ENCODE data around the gene BHLHE41. TPM values are rescaled to one million over a fixed set of nuclear protein-coding genes. Genes with fewer than 3 reads are reported as not detected.

Gene BHLHE41
- total and polyA plus RNA-seq, 11 donors, result 6.8 to 66.0 (median 31.4) TPM

DNA sequence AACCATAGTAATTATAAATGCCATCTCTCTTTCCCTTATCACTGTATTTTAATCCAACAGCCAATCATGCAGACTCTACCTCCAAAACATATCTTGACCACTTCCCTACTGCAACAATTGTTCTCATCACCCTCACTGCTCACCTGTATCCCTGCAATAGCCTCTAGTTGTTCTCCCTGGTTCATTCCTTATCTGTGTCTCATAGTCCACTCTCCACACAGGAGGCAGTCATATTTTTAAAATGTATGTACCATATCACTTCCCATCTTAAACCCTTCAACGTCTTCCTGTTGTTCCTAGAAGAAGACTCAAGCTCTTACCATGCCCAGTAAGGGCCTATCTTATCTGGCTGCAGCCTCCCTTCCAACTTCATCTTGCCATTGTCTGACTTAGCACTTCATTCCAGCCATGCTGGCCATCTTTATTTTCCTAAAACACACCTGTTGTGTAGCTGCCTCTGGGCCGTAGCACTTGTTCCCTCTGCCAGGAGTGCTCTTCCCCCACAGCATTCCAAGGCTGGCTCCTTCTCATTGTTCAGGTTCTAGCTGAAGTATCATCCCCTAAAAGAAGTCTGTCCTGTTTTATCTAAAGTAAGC lies 27.8 kb upstream of the BHLHE41 start:
- Histone ChIP-seq H3K9me3 (no peaks in the 10 kb centered on the region), H3K27me3 (no peaks in the 10 kb centered on the region), H3K4me3 (no peak overlapping the region), H3K4me1 (peaks cover 0 to 34% (median 11%) of the 10 kb centered on the region in 12 donors), H3K36me3 (no peaks in the 10 kb centered on the region), H3K27ac (peak overlapping the region in 7 of 12 donors; percentile 39 to 72 (median 59))
- intact Hi-C loops (cut with DNase I), result loop anchor here in 2 of 10 donors (1.0 to 5.0 kb wide), 2 partner anchors 26 to 45 kb away; partner anchors contain the start of gene SSPN (in 1 of the 2)
- ATAC-seq (no peak), DNase-seq (no peak)
- WGBS, 4 donors, result 56 to 73% (median 63%) methylated on average over 2 of the region's 2 CpGs
- TF ChIP-seq POLR2A (IDR thresholded peaks at IDR 0.05), result no peak
- TF ChIP-seq, protein P1, sequence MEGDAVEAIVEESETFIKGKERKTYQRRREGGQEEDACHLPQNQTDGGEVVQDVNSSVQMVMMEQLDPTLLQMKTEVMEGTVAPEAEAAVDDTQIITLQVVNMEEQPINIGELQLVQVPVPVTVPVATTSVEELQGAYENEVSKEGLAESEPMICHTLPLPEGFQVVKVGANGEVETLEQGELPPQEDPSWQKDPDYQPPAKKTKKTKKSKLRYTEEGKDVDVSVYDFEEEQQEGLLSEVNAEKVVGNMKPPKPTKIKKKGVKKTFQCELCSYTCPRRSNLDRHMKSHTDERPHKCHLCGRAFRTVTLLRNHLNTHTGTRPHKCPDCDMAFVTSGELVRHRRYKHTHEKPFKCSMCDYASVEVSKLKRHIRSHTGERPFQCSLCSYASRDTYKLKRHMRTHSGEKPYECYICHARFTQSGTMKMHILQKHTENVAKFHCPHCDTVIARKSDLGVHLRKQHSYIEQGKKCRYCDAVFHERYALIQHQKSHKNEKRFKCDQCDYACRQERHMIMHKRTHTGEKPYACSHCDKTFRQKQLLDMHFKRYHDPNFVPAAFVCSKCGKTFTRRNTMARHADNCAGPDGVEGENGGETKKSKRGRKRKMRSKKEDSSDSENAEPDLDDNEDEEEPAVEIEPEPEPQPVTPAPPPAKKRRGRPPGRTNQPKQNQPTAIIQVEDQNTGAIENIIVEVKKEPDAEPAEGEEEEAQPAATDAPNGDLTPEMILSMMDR (IDR thresholded peaks at IDR 0.05), result no peak

DNA sequence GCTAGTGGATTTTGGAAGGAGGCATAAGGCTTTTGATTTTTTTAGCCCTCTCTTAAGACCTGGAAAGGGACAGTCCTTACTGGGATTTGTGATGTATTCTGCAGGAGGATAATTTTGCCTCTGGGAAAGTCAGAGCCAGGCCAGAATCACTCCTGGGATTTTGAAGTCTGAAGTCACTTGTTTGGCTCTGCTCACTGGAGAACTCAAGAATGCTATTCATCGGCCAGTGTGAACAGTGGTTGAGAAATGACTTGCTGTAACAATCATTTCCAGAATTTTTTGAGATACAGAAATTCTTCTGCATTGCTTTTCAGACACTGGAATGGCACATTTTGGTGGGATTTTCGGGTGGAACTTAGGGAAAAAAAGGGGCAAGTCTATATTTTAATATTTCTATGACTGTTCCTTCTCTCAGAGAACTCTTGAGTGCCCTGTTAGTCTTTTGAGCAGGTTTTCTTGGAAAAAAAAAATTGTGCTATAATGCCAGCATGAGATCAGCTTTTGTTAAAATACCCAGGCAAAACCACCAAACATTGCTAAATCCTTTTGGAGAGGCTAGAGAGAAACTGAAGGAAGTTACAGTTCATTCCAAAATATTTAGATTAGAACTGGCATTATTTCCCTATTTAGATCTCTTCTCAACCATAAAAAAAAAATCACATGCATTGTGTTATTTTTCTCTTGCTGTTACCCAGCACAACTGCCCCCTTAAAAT lies 26.1 kb upstream of the BHLHE41 start:
- WGBS, 4 donors, result 30 to 43% (median 35%) methylated on average over 2 of the region's 2 CpGs
- Histone ChIP-seq H3K9me3 (no peaks in the 10 kb centered on the region), H3K4me1 (peaks cover 0 to 34% (median 11%) of the 10 kb centered on the region in 12 donors), H3K27ac (peak overlapping the region in 5 of 12 donors; percentile 0 to 57 (median 51)), H3K36me3 (no peaks in the 10 kb centered on the region), H3K4me3 (no peak overlapping the region), H3K27me3 (no peaks in the 10 kb centered on the region)
- TF ChIP-seq, protein P1 (IDR thresholded peaks at IDR 0.05), result no peak
- TF ChIP-seq POLR2A (IDR thresholded peaks at IDR 0.05), result no peak
- ATAC-seq (peak; percentile 39 to 62 (median 56)), DNase-seq (peak in 2 of 5 donors; percentile 25 to 37)
- intact Hi-C loops (cut with DNase I), result loop anchor here in 1 of 10 donors (5.0 kb wide), 1 partner anchor 46 kb away; the partner anchor contains the start of gene SSPN

DNA sequence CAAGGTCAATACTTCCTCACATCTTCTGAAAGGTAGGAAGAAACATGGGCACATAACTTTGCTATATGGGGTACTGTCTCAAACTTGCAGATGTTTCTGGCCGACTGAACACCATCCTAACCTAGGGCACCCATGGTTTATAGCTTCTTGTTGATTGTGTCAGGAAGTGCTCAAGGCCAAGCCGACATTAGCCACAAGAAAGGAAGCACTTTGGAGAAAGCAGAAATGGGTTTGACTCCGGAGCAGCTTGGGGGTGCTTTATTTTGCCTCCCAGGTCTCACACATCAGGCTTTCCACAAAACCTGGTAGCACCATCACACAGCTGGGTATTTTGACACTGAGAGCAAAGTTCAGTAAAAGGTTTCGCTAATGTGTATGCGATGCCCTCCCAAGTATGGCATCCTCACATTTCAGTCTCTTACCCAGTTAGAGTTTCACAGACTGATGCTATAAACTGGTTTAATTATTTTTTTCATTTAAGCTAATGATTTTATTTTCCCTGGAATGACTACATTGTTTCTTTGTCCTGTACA lies 25.2 kb upstream of the BHLHE41 start:
- H3K27me3 ChIP-seq, result no peaks in the 10 kb centered on the region
- H3K27ac ChIP-seq, result peak overlapping the region in 1 of 12 donors; percentile 51
- H3K9me3 ChIP-seq, result no peaks in the 10 kb centered on the region
- TF ChIP-seq POLR2A (IDR thresholded peaks at IDR 0.05), result no peak
- TF ChIP-seq, protein P1 (IDR thresholded peaks at IDR 0.05), result no peak
- intact Hi-C loops (cut with DNase I), result loop anchor here in 1 of 10 donors (5.0 kb wide), 1 partner anchor 47 kb away; the partner anchor contains the start of gene SSPN
- peaks cover 0 to 34% (median 11%) of the 10 kb centered on the region in 12 donors for H3K4me1 ChIP-seq
- WGBS, 4 donors, result 60 to 70% (median 62%) methylated on average over 5 of the region's 5 CpGs
- no peaks in the 10 kb centered on the region for H3K36me3 ChIP-seq
- DNase-seq, result no peak
- ATAC-seq, result no peak
- no peak overlapping the region for H3K4me3 ChIP-seq

DNA sequence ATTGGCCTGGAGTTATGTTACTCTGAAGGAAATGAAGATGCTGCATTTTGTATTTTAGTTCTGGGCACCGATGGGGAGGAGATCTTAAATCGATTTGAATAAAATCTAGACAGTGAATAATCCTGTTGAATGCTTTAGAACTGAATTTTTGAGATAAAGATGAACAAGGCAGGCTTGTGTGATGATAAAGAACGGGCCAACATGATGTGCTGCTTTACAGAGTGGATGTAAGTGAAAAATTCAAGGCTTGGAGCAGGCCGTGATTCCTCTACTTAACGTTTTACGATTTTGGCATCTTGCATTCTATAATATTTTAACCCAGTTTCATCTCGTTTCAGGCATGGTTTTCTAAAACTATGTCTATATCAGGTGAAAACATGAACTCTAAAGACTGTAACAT lies 23.5 kb upstream of the BHLHE41 start:
- Histone ChIP-seq H3K36me3 (no peaks in the 10 kb centered on the region), H3K4me1 (peaks cover 0 to 24% (median 9%) of the 10 kb centered on the region in 12 donors), H3K9me3 (no peaks in the 10 kb centered on the region), H3K4me3 (no peak overlapping the region), H3K27ac (no peak overlapping the region), H3K27me3 (no peaks in the 10 kb centered on the region)
- WGBS, 4 donors, result 74 to 81% (median 79%) methylated on average over 7 of the region's 7 CpGs
- no peak for TF ChIP-seq POLR2A (IDR thresholded peaks at IDR 0.05)
- TF ChIP-seq, protein P1 (IDR thresholded peaks at IDR 0.05), result no peak
- DNase-seq (no peak), ATAC-seq (no peak)
- intact Hi-C loops (cut with DNase I), result no loop called here
